Stomach smooth muscle (tissue), 2 donors: ENCODE results near the gene ROR2.
A peak's percentile ranks its signal among the peaks of the same experiment; 100 is the strongest.

Source experiments
- H3K27ac ChIP-seq: one replicate; pipeline ENCODE4 v1.7.0; 2013; ENCODE audit warnings: mild to moderate bottlenecking, low read length, inconsistent platforms
- H3K27me3 ChIP-seq, 2 donors: one replicate each; pipeline ENCODE4 v1.7.0; 2013; ENCODE audit warnings: low read length in 2 of 2; ENCODE audit not compliant: insufficient read depth in 2 of 2, control insufficient read depth in 1 of 2
- H3K36me3 ChIP-seq, 2 donors: one replicate each; pipeline ENCODE4 v1.7.0; 2013; ENCODE audit warnings: low read length in 2 of 2; ENCODE audit not compliant: control insufficient read depth in 2 of 2, insufficient read depth in 2 of 2
- H3K4me1 ChIP-seq: one replicate; pipeline ENCODE4 v1.7.0; 2013; ENCODE audit warnings: low read length; ENCODE audit not compliant: control insufficient read depth, insufficient read depth
- H3K4me3 ChIP-seq, 2 donors: one replicate each; pipeline ENCODE4 v1.7.0; 2013; ENCODE audit warnings: low read length in 2 of 2
- H3K9ac ChIP-seq, 2 donors: one replicate each; pipeline ENCODE4 v1.7.0; 2013; ENCODE audit warnings: low read length in 2 of 2, mild to moderate bottlenecking in 1 of 2
- H3K9me3 ChIP-seq, 2 donors: one replicate each; pipeline ENCODE4 v1.7.0; 2013; ENCODE audit warnings: low read length in 2 of 2; ENCODE audit not compliant: control insufficient read depth in 2 of 2
- donor health status: healthy.
- donor health status: Pancreatic carcinoma.

ROR2 gene

GRCh38 chr9:91890662-91891061, 59.4 kb downstream of the ROR2 start:
- H3K27ac ChIP-seq = peak overlapping the region; percentile 37

DNA sequence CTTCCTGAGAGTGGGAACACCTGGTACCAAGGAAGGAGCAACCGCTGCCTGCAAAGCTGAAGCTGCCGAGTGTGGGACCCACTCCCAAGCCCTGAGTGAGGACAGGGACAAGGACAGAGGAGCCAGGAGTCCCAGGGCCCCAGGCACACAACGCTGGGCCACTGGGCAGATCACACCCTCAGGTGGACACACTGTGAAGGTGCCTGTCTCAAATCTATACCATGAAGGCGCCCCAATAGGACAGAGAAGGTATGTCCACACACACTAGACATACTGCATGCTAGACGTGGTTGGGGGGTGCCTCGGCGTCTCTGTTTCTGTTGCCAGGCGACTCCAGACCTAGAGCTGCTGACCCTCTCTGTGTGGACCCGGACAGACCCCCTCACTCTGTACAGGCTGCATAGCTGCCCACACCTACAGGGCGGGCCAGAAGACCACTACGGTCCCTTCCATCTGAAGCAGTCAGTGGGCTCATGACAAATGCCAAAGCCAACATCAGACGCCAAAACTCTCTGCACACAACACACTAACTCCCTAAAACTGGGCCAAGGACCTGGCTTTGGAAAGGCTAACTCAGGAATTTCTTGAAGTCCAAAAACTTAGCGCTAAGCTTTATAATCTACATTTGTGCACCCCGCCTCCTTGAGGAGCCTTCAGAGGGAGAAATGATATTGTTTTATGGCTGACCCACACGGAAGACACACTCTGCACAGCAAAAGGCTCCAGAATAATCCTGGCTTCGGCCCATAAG, 60.7 kb downstream of the ROR2 start:
- no peaks in the 10 kb centered on the region for H3K9me3 ChIP-seq
- H3K4me1 ChIP-seq = peaks cover 55% of the 10 kb centered on the region
- no peak overlapping the region for H3K9ac ChIP-seq
- H3K36me3 ChIP-seq = no peaks in the 10 kb centered on the region
- H3K27ac ChIP-seq = peak overlapping the region; percentile 49
- peak overlapping the region in 1 of 2 donors; percentile 8 for H3K4me3 ChIP-seq
- no peaks in the 10 kb centered on the region for H3K27me3 ChIP-seq

More at GRCh38 chr9:91890662-91891061, 59.4 kb downstream of the ROR2 start:
- Histone ChIP-seq H3K9ac (peak overlapping the region in 1 of 2 donors; percentile 30), H3K4me3 (no peak overlapping the region), H3K36me3 (no peaks in the 10 kb centered on the region), H3K4me1 (peaks cover 60% of the 10 kb centered on the region), H3K9me3 (no peaks in the 10 kb centered on the region), H3K27me3 (no peaks in the 10 kb centered on the region)

DNA sequence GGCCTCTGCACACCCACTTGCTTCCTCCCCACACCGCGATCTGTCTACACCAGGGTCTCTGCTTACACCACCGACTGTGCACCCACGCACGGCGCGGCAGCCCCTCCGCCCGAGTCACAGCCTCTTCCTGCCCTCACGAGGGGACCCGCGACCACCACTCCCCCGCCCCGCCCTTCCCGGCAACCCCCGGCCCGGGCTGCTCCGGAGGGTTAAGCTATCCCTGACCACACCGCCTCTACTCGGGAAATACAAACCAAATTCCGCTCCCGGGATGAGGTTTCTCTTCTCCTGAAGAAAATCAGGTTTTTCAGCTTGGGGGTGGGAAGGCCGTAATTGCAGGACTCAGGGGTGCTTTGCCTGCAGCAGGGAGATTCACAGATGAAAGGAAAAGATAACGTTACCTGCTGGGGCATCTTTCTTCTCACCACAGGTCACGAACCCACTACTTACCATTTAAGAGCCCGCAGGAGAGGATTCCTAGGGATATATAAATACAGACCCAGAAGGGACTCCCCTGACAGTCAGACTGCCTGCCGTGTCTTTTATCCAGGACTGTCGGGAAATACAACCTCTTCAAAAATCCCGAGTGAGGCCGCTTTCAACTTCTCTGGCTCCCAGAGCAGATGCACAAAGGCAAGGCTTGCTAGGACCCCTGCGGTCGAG, 63.5 kb downstream of the ROR2 start:
- no peaks in the 10 kb centered on the region for H3K27me3 ChIP-seq
- H3K4me1 ChIP-seq = peaks cover 29% of the 10 kb centered on the region
- no peaks in the 10 kb centered on the region for H3K36me3 ChIP-seq
- no peak overlapping the region for H3K27ac ChIP-seq
- no peak overlapping the region for H3K4me3 ChIP-seq
- no peak overlapping the region for H3K9ac ChIP-seq
- H3K9me3 ChIP-seq = no peaks in the 10 kb centered on the region

DNA sequence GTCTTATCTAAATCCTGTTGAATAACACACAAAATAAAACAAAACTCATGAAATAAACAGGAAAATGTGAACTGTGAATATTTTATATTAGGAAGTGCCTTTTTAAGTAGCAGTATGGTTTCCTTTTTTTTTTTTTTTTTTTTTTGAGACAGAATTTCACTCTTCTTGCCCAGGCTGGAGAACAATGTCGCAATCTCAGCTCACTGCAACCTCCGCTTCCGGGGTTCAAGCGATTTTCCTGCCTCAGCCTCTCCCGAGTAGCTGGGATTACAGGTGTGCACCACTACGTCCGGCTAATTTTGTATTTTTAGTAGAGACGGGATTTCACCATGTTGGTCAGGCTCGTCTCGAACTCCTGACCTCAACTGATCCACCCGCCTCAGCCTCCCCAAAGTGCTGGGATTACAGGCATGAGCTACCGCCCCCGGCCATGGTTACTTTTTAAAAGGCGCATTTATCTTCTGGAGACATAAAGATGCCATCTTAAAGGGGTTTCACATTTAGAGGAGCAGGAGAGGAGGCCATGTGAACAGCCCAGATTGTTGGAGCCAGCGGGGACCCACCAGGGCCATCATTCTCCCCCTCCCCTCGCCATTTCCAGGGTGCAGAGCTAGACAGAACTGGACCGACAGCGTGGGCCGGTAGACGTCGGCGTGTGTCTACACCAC, 64.1 kb downstream of the ROR2 start:
- no peaks in the 10 kb centered on the region for H3K9me3 ChIP-seq
- no peaks in the 10 kb centered on the region for H3K36me3 ChIP-seq
- no peak overlapping the region for H3K27ac ChIP-seq
- no peak overlapping the region for H3K9ac ChIP-seq
- H3K4me3 ChIP-seq = no peak overlapping the region
- H3K27me3 ChIP-seq = no peaks in the 10 kb centered on the region
- peaks cover 23% of the 10 kb centered on the region for H3K4me1 ChIP-seq

GRCh38 chr9:91884696-91885687, 65.0 kb downstream of the ROR2 start:
- peak overlapping the region; percentile 41 for H3K27ac ChIP-seq
- no peaks in the 10 kb centered on the region for H3K36me3 ChIP-seq
- H3K4me3 ChIP-seq = no peak overlapping the region
- H3K9ac ChIP-seq = no peak overlapping the region
- no peaks in the 10 kb centered on the region for H3K27me3 ChIP-seq
- H3K9me3 ChIP-seq = no peaks in the 10 kb centered on the region
- peaks cover 23% of the 10 kb centered on the region for H3K4me1 ChIP-seq

GRCh38 chr9:91884153-91884552, 65.9 kb downstream of the ROR2 start:
- no peak overlapping the region for H3K27ac ChIP-seq
- no peaks in the 10 kb centered on the region for H3K27me3 ChIP-seq
- H3K9ac ChIP-seq = no peak overlapping the region
- no peaks in the 10 kb centered on the region for H3K9me3 ChIP-seq
- no peak overlapping the region for H3K4me3 ChIP-seq
- peaks cover 15% of the 10 kb centered on the region for H3K4me1 ChIP-seq
- no peaks in the 10 kb centered on the region for H3K36me3 ChIP-seq

DNA sequence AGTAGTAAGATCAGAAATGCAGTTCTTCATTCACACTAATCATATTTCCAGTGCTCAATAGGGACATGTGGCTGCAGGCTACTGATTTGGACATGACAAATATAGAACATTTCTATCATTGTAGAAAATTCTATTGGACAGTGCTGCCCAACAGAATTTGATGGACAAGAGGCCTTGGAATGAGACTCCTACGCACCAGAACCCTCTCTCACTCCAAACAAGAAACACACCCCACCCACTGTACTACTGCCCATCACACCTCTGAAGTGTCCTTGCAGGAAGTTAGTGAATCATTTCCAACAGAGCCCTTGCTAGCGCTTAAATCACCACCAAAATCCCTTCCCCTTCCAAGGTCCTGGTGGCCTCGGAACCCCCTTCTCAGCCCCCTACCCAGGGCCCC, 66.5 kb downstream of the ROR2 start:
- peaks cover 10% of the 10 kb centered on the region for H3K4me1 ChIP-seq

GRCh38 chr9:91882627-91883026, 67.4 kb downstream of the ROR2 start:
- Histone ChIP-seq H3K4me3 (no peak overlapping the region), H3K4me1 (peaks cover 12% of the 10 kb centered on the region), H3K9me3 (no peaks in the 10 kb centered on the region), H3K36me3 (no peaks in the 10 kb centered on the region), H3K9ac (no peak overlapping the region), H3K27me3 (no peaks in the 10 kb centered on the region), H3K27ac (no peak overlapping the region)

More for the DNA sequence above, 66.5 kb downstream of the ROR2 start:
- no peaks in the 10 kb centered on the region for H3K36me3 ChIP-seq
- no peaks in the 10 kb centered on the region for H3K9me3 ChIP-seq
- no peaks in the 10 kb centered on the region for H3K27me3 ChIP-seq
- H3K4me3 ChIP-seq = no peak overlapping the region
- no peak overlapping the region for H3K9ac ChIP-seq
- peak overlapping the region; percentile 18 for H3K27ac ChIP-seq

DNA sequence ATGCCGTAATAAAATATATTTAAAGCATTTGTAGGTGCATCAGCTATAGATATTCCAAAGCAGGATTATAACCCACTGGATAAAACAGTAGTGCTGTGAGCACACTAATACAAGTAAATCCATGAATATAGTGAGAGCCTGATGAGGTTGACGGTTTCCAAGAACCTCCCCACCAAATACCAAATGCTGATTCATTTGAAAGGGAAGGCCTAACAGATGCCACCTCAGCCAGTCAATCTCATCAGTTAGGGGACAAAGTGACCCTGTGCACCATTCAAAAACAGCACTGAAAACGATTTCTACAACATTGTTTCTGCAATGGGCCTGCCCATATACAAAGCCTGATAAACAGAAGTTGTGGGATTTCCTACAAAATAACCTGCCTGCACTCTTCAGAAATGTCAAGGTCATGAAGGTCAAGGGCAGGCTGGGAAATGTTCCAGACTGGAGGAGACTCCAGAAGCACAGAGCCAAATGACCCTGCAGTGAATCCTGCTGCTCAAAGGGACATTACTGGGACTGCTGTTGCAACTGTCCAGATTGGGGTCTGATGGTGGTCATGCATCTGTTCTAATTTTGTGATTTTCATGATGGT, 69.6 kb downstream of the ROR2 start:
- H3K9me3 ChIP-seq = no peaks in the 10 kb centered on the region
- no peak overlapping the region for H3K9ac ChIP-seq
- H3K27me3 ChIP-seq = no peaks in the 10 kb centered on the region
- H3K4me3 ChIP-seq = no peak overlapping the region
- peaks cover 28% of the 10 kb centered on the region for H3K4me1 ChIP-seq
- peaks cover 0 to 3% of the 10 kb centered on the region in 2 donors for H3K36me3 ChIP-seq
- H3K27ac ChIP-seq = no peak overlapping the region

GRCh38 chr9:91879231-91879630, 70.8 kb downstream of the ROR2 start:
- Histone ChIP-seq H3K27me3 (no peaks in the 10 kb centered on the region), H3K4me1 (peaks cover 29% of the 10 kb centered on the region), H3K9ac (no peak overlapping the region), H3K27ac (no peak overlapping the region), H3K4me3 (no peak overlapping the region), H3K36me3 (peaks cover 0 to 3% of the 10 kb centered on the region in 2 donors), H3K9me3 (no peaks in the 10 kb centered on the region)
